ENCODE measurements around the gene GCSAM.
A peak's percentile ranks its signal among the peaks of the same experiment; 100 is the strongest.

The GCSAM gene

DNA sequence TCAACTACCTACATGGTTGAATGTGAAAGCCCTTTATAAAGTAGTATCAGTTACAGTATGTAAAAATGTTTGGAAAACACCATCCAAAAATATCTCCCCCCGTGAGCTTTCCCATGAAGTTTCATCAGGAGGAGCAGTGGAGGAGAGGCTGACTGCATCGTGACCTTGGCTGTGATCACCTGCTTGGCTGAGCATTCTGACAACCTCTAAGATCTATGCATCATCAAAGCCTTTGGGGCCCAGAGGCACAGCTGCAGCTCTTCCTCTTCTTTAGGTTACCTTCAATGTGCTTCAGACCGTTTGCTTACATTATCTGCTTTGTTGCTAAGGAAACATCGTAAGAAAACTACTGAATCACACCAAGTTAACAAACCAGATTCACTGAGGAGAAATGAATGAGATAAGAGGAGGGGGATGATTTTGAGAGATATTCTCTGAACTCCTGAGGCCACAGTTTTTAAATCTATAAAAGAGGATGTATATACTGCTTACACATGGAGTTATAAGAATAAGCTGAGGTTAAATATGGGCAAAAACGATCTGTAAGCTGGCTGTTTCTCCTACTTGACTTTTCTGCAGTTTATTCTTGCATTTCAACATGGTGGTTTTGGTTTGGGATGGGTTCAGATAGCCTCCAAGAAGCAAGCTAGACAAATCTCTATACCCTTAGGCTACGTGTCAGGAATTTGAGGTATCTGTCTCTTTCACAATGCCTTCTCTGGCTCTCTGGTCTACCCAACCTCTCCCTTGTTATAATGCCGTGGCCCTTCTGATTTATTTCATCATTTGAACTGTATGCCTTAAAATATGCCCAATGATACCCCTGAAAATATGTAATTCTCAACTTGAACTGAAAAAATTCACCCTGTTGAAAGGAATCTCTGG is 4.0 kb downstream of the GCSAM start:
- DNase-seq = no peak

DNA sequence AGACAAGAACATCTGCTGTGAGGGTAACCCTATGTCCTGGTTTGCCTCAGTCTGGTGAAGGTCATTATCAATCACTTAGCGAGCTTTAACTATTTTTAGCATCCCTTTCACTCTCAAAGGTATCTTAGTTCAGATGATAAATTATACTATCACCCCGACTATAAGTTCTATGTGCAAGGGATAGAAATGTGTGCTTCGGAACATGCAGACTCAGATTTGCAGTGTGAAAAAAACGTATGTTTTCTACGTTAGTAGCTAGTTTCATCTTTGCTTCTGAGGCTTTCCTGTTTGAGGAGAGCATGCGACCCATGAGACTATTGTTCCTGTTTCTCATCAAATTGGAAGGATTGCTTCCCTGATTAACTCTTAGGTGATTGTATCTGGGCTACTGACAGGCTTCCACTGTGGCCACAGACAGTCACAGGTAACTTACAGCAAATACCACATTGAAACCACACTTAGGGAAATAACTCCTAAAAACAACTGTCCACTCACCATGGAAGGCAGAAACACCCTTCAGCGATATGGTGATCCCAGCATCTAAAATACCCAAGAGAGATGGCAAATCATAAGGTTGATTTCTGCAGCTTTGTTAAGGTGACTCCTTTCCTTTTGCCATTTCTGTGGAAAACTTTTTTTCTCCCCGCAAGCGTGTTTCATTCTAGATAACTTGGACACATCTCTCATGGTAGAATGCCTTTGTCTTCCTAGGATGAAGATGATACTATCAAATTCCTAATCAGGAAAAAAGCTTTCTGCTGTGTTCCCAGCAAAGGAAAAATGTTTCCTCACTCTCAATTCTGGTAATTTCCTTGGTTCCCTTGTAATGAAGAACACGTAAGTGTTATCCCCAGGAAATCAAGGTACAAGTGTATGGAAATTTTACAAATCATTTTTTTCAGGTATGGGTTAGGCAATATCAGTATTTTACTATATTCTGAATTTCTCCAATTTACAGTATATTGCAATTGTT is 5.2 kb downstream of the GCSAM start:
- no peak for DNase-seq

DNA sequence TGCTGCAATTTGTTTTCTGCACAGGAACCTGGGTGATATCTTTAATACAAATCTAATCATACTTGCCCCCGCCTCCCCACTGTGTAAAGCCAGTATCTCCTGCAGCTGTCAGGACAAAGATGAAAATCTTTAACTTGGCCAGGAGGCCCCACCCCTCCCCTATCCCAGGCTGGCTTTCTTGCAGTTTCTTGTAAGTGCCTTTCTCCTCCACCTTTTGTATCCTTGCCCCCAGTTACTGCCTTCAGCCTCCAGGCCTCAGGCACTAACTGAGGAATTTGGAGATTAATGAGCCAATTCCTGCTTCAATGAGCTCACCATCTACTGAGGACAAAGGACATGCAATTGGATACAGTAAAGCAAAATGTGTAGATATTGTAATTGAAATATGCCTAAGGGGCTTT is 6.5 kb downstream of the GCSAM start:
- DNase-seq = no peak

DNA sequence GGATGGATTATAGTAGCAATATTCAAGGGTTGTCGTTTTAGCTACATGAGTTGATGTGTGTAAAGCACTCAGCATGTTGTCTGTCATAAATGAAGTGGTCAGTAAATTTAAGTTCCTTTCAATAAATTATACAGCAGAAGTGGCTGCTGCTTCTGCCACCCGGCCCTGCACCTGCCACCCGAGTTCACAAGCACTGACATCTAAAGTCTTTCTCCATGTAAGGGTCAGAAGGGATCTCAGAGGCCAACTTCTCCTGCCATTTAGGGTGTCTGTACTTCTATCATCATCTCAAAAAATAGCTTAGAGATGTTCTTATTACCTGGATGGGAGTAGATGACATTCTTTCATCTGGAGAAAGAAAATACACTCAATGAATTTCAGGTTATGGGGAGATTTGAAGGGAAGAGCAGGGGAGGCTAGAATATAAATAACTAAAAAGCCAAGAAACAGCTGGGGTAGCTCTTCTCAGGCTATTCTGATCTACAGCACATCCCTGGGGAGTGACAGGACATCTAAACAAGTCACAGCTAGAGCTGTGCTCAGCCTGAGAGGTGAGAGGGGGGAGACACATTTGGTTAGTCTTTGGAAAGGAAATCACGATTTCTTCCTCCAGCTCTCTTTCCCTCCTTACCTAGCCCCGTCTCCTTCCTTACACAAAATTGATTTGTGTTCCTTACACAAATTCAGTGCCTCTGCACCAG is 8.0 kb downstream of the GCSAM start:
- DNase-seq = no peak

DNA sequence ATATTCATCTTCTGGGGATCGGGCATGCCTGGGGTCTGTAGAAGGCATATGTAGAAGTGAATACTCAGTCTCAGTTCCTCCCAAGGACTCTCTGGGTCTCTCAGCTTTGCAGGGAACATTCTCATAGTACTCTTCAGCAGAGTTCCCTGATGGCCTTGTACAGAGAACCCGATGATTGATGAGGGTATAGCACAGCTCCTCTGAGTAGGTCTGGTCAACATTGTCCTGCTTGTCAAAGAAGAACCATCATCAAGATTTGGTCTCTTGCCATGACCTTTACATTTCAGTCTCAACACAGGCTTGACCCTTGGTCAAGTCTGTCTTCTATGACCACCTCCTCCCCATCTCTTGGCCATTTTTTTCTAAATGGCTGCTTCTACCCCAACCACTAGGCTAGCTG is 9.5 kb downstream of the GCSAM start:
- DNase-seq = no peak

DNA sequence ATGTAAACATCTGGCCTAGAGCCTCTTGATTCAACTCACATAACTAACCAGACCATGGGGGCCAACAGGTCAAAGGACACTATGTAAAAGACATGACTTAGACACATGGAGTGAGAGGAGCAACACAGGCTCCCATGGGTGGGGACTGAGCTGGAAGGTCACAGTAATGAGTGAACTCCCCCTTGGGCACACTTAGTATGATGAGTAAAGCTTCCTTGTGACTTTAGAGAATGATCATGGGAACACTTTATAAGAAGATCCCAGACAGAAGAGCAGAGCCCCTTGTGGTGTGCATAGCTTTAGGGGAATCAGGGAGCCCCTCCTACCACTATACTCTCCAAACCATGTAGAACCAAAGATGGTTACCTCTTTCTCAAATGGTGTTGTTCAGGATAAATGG is 10.2 kb downstream of the GCSAM start:
- no peak for DNase-seq

DNA sequence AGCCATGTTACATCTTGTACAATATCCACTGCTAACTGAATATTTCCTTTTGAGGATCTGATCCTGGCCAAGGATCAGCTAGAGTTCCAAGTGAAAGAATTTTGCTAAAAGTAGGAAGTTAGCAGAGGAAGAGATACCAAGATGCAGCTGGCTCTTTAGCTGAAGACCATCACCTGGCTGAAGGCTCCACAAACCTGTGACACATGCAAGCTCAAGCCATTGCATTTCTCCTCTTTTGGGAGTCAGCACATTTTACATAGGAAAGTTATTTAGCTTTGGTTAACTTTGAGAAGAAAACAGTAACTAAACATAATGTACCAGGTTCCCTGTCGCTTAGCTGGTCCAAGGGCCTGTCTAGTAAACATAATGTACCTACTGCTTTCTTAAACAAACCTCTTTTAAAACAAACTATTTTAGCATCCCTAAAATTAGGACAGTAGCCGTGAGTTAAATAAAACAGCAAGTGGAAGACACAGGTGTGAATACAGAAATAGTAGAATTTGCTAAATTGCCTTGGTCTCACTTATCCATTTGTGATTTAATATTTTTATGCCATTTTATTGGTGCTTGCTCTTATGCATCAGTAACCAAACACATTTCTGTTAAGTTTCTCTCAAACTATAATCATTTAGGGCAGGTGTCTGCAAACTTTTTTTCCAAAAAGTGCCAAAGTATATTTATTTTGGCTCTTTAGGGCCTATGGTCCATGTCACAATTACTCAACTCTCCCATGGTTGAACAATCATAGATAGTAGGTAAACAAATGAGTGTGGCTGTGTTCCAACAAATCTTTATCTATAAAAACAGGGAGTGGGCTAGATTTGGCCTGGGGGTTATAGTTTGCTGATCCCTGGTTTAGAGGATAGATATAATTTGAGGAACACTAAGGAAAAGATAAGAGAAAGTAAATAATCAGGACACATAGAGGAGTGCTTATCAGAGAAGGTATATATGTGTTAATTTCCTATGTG is 11.2 kb downstream of the GCSAM start:
- no peak for DNase-seq

DNA sequence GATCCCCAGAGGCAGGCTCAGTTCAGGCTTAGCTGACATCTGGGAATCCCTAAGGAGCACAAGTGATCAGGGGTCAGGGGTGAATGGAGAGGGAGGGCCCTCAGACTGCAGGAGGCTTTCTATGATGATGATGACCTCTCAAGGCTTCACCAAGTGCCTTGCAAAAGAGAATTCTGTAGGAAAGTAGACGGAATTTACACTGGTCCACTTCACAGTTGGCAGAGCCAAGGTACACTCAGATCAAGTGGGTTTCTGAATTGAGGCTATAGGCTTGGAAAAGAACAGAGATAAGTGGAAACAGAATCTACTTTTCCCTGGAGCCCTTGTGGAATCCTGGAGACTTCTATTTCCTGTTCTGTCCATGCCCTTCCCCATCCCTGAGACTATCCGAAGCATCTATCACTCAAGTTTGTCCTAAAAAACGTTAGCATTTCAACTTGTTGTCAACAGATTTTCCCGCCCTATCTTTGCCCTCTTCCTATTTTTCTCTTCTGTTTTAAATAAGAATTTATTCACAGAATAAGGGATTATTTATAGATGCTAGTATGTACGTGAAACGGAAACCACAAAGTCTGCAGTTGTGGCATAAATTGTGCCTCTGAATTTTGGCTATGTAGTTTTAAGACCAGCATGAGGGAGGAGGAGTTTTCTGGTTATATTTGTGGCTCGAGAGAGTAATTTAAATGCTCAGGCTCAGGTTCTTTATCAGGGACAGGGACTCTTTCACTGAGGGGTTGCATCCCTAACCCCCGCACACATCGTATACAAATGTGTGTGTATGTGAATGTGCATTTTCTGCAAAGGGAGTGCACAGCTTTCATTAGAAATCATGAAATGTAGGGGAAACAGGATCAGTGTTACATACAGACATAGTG is 12.8 kb downstream of the GCSAM start:
- no peak for DNase-seq

DNA sequence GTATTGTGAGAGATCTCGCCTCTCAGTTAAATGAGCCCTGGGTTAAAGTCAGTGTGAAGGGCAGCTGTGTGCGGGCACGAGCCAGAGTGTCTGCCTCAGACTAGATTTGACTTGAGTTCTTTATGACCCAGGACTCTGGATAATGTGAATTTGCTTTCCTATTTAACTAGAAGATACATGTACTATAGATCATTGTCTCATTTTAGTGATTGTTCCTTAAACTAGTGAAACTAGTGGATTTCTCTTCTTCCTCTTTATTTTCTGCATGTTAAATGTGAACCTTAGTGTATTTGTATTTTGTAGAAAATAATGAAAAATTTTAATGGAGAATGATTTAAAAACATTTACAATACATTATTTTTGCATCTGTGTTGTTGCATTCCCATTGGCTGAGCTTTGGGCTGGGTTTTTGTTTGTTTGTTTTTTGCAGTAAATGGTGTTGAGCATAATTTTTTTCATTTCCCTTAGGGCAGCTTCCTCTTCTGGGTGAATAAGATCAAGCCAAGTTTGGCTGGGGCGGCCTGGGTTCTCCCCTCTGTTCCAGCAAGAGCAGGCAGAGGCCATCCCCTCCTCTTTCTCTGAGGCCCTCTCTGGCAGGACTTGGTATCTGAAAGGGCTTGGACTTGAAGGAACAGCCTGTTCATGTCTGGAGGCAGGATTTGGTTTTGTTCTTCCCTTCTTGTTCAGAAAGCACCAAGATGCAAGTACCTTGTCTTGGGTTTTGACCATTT is 15.0 kb downstream of the GCSAM start:
- no peak for DNase-seq

DNA sequence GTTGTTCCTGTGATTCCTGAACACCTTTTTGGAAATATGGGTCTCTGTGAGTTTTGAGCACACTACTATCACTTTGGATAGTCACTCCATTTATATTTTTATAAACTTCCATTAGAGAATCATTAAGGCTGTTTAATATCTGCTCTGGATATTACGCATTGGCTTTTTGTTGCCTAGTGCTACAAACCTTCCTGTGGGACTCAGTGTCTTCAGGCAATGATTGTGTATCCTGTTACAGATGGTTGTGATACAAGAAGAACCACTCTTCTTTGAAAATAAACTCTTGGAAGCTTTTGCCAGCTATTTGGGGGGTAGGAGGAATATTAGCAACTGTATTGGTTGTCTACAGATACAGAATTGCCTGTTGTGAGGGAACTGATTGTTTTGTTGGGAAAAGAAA is 15.6 kb downstream of the GCSAM start:
- no peak for DNase-seq

DNA sequence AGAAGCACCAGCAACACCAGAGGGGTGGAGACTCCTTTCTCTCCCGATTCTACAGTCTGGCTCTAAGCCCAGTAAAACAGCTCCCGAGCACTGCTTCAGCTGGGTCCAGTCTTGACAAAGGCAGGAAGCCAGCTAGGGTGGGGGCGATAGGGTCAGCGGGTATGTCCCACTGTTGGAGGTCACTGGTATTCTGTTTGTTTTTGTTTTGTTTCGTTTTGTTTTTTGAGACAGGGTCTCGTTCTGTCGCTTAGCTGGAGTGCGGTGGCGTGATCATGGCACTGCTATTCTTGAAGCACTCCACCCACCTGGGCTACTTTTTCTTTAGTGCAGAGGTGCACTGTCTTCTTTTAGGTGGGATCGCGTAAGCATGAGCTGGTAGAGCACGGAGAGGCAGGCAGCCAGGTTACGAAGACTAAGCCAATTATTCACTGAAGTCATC is 16.3 kb downstream of the GCSAM start:
- no peak for DNase-seq

DNA sequence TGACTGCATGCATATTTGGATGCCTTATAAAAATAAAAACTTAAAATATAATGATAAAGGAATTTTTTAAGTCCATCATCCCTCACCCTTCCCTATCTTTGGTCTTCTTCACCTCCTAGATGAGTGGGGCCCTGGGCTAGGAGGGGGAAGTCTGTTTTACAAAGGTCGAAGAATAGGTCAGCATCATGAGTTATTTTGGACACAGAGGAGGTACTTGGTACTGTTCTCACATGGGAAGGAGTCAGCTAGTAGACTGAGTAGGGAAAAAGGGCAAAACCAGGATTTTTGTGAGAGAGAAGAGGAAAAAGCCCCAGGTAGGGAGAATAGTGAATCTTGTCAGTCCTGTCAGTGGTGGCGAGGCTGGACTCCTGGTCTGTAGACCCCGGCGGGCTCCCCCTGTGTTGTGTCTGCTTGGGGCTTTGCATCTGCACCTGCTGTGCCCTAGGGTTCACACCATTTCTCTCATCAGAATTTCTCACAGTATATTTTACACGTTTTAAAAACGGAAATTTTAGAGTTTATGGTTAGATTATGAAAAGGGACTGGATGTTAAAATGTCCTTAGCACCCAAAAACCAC is 17.2 kb downstream of the GCSAM start:
- DNase-seq = no peak

DNA sequence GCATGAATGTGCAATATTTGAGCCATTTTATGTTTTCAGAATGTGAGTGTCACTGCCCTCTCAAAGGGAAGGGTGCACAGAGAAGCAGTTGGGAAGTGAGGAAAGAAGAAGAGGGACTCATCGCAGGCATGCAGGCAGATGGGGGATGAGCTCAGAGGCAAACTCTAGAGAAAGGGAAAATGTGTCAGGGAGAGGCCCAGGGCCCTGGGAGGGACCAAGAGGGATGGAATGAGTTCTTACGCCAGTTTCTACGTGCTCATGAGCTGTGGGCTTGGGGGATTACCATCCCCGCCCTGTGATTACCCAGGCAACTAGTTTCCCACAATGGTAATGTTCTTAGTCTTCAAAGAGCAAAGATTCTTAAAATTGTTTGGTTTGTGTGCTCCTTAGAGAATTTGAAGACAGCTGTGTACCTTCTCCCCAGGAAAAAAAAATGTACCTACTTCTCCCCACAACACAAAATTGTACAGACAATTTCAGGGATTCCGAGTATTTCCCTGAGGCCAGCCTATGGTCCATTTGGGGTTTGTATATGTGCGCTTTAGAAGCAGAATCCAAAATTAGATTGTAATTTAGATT is 17.8 kb downstream of the GCSAM start:
- DNase-seq = no peak

DNA sequence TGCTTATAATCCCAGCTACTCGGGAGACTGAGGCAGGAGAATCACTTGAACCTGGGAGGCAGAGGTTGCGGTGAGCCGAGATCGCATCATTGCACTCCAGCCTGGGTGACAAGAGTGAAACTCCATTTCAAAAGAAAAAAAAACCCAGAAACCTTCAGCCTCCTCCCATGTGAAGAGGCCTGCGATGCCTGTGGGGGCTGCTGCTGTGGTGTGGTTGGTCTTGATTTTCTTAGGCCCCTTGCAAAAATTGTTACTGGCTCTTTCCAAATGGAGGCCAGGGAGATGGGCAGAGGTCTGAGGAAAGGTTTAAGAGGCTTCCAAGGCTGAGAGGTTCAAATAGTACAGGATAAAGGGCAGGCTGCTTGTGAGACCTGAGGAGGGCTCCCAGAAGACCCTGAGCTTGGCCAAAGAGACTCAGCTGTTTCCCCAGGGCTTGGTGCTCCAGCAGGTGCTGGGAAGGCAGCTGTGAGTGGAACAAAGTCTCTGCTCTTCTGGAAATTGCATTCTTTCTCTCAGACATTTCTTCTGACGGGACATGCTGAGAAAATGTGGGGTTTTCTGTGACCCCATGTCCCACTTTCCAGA is 18.4 kb downstream of the GCSAM start:
- no peak for DNase-seq

DNA sequence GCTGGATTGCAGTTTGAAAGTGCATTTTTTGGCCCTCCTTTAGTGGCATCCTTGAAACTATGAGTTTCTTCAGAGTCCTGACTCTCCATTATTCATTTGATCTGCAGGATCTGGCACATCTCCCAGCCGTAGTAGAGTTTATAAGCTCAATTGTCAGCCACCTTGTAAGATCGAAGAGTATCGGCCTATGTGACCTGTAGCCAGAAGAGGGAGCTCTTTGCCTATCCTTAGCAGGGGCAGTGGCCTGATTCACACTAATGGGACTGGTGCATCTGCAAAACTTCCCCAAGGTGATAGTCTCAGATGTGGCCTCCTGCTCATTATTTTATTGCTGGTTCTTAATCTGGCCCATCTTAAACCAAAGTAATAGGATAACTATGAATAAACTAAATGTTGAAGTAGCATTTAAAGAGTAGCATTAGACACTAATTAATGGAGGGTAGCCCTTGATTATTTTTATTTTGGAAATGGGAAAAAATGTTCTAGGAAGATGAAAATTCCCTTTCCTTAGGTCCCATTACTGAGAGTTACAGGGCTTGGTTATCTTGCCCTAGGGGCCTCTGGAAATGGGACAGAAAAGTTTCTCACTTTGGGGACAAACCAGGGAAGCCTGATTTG is 21.2 kb downstream of the GCSAM start:
- peak; percentile 31 for DNase-seq

DNA sequence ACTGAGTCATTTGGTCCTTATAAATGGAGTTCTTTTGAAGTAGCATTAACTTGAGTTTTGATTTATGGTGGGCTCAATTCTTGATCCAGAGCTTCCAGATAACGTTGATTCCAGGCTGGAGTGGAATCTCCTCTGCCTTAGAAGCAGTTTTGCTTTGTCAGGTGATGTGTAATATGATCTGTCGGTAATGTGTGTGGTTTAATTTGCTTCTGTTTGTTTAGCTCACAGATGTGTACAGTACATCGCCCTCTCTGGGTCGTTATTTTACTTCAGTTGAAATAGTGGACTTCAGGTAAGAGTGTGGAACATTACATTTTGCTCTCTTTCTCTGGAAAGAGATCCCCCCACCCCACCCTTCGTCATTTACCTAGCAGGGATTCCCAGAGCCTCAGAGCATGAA is 23.7 kb downstream of the GCSAM start:
- no peak for DNase-seq

DNA sequence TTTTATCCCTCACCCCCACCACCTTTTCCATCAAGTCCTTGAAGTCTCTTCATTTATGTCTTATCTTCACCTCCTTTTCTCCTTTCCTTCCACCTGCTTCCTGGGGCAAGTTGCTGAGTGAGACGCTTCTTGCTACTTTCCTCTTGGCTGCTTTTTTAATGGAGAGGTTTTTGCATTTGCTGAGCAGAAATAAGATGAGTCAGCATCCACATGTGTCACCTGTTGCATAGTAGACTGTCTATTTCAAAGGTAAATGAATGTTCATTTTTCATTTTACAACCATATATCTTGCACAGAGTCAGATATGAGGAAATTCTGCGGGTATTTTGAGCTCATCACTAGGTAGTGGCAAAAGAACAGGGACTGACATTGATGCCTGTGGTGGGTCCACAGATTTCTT is 28.3 kb downstream of the GCSAM start:
- no peak for DNase-seq

DNA sequence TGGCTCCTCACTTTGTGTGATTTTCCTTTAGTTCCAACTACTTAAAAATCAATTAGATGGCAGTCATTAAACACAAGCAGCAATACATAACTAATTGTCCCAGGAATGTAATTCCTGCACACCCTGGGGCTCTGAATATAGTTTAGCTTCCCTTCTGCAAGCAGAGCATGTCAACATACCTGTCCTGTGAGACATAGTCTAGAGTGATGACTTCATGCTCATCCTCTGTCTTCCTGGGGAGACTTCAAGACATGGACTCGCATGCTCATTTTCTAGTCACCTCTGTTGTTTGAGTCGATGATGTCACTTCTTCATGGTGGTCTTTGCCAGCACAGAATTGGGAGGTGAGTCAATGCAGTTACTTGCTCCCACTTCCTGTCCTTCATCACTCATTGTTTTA is 31.1 kb downstream of the GCSAM start:
- DNase-seq = no peak

DNA sequence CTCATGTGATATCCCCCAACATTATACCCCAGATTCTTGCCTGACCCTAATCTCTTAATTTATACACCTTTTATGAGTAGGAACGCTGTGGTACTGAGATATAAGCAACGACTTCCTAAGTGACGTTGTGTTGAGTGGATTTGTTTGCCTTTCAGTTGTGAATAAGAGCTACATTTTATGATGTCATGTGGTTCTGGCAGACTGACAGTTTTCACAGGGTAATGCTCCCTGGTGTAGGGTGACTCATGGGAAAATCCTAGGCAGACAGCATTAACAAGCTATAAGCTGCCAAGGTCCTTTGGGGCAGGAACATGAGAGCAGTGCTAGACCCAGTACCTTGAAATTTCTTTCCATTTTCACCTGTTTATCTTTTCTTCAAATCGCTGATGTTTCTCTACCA is 35.7 kb downstream of the GCSAM start:
- DNase-seq = no peak

Data from left hindlimb (tissue), 1 donor.